Trophoblast cell (in vitro differentiated cells and primary cell): Measurements from ENCODE around the gene POLR1A.

Source experiments
- DNase-seq, 2 donors: peaks; one replicate each; pipeline ENCODE4 v3.0.0-alpha.2; 2016
- H2AFZ ChIP-seq: 2 replicates; pipeline ENCODE4 v1.6.1; 2013; ENCODE audit warnings: low read length, moderate library complexity, mild to moderate bottlenecking; ENCODE audit not compliant: insufficient read depth, poor library complexity
- H2AK5ac ChIP-seq: 2 replicates; pipeline ENCODE4 v1.6.1; 2013; ENCODE audit warnings: mild to moderate bottlenecking, low read length
- H2BK120ac ChIP-seq: 2 replicates; pipeline ENCODE4 v1.6.1; 2013; ENCODE audit warnings: low read length, mild to moderate bottlenecking, moderate library complexity; ENCODE audit not compliant: insufficient read depth, poor library complexity
- H2BK12ac ChIP-seq: 2 replicates; pipeline ENCODE4 v1.6.1; 2013; ENCODE audit warnings: mild to moderate bottlenecking, low read length, moderate library complexity
- H2BK5ac ChIP-seq: 2 replicates; pipeline ENCODE4 v1.6.1; 2013; ENCODE audit warnings: low read length, low read depth, moderate library complexity, mild to moderate bottlenecking; ENCODE audit not compliant: poor library complexity
- H3K14ac ChIP-seq: 2 replicates; pipeline ENCODE4 v1.6.1; 2013; ENCODE audit warnings: mild to moderate bottlenecking, low read length
- H3K18ac ChIP-seq: 2 replicates; pipeline ENCODE4 v1.6.1; 2013; ENCODE audit warnings: mild to moderate bottlenecking, low read length
- H3K23ac ChIP-seq: 2 replicates; pipeline ENCODE4 v1.6.1; 2013; ENCODE audit warnings: low read length
- H3K27ac ChIP-seq: 2 replicates; pipeline ENCODE4 v1.5.1; 2013; ENCODE audit warnings: low read depth, mild to moderate bottlenecking, inconsistent platforms, low read length, moderate library complexity
- H3K27me3 ChIP-seq: 2 replicates; pipeline ENCODE4 v1.6.1; 2013; ENCODE audit warnings: inconsistent platforms, mild to moderate bottlenecking, low read length, moderate library complexity; ENCODE audit not compliant: insufficient read depth
- H3K36me3 ChIP-seq, 2 experiments: 1 replicate in 1 of 2; 2 replicates in 1 of 2; pipeline ENCODE4 v1.6.1; 2013; ENCODE audit warnings: low read length in 2 of 2, mild to moderate bottlenecking in 2 of 2, moderate library complexity in 1 of 2; ENCODE audit not compliant: insufficient read depth in 2 of 2, control insufficient read depth in 1 of 2
- H3K4ac ChIP-seq: 2 replicates; pipeline ENCODE4 v1.6.1; 2013; ENCODE audit warnings: low read depth, mild to moderate bottlenecking, low read length, moderate library complexity
- H3K4me1 ChIP-seq, 2 experiments: 1 replicate in 1 of 2; 2 replicates in 1 of 2; pipeline ENCODE4 v1.6.1; 2013; ENCODE audit warnings: low read length in 2 of 2, mild to moderate bottlenecking in 2 of 2, moderate library complexity in 1 of 2; ENCODE audit not compliant: insufficient read depth in 2 of 2, control insufficient read depth in 1 of 2
- H3K4me2 ChIP-seq: 2 replicates; pipeline ENCODE4 v1.6.1; 2013; ENCODE audit warnings: inconsistent platforms, mild to moderate bottlenecking, low read length, moderate library complexity
- H3K4me3 ChIP-seq: 2 replicates; pipeline ENCODE4 v1.5.1; 2013; ENCODE audit warnings: mild to moderate bottlenecking, low read depth, low read length, inconsistent platforms
- H3K79me1 ChIP-seq: one replicate; pipeline ENCODE4 v1.6.1; 2013; ENCODE audit warnings: low read length
- H3K79me2 ChIP-seq: 2 replicates; pipeline ENCODE4 v1.6.1; 2013; ENCODE audit warnings: low read length, mild to moderate bottlenecking; ENCODE audit not compliant: control insufficient read depth, insufficient read depth, poor library complexity
- H3K9ac ChIP-seq: 2 replicates; pipeline ENCODE4 v1.6.1; 2013; ENCODE audit warnings: mild to moderate bottlenecking, low read length
- H3K9me3 ChIP-seq: 2 replicates; pipeline ENCODE4 v1.6.1; 2013; ENCODE audit warnings: low read depth, mild to moderate bottlenecking, control low read depth, inconsistent platforms, low read length; ENCODE audit not compliant: insufficient read depth
- H4K12ac ChIP-seq: 2 replicates; pipeline ENCODE4 v1.6.1; 2013; ENCODE audit warnings: low read depth, mild to moderate bottlenecking, low read length, moderate library complexity
- H4K8ac ChIP-seq: 2 replicates; pipeline ENCODE4 v1.6.1; 2013; ENCODE audit warnings: low read depth, mild to moderate bottlenecking, low read length, moderate library complexity
- H4K91ac ChIP-seq: one replicate; pipeline ENCODE4 v1.6.1; 2013; ENCODE audit warnings: low read depth, mild to moderate bottlenecking, low read length, moderate library complexity
- WGBS: extraction: QIAGEN DNeasy Blood & Tissue Kit; methylation state at CpG from one replicate; pipeline ENCODE4 v1.1.7; 2013; ENCODE audit warnings: missing lambda C conversion rate; ENCODE audit not compliant: insufficient read length, insufficient coverage; ENCODE audit errors: extremely low coverage; 5-methylcytosine and 5-hydroxymethylcytosine counted together

POLR1A gene

DNA sequence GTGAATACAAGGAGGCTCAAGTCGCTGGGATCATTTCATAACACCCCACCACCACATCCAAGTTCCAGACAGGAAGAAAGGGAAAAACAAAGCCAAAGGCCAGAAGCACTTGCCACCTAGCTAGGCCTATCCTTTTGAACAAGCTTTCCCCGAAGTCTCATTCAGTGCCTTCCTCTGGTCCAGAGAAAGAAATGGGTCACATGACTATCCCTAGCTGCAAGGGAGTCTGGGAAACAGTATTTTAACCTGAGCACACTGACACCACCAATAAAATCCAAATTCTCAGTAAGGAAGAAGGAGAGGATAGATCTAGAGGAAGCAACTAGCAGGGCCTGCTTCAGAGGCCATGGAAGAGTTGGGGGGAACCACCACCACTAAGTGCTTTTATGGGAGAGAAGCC, 91.2 kb downstream of the POLR1A start:
- no peak overlapping the region for H3K18ac ChIP-seq
- H4K91ac ChIP-seq: no peak overlapping the region
- DNase-seq: no peak
- H3K4me2 ChIP-seq: no peak overlapping the region
- no peak overlapping the region for H3K27ac ChIP-seq
- H3K4me1 ChIP-seq: peaks cover 10% of the 10 kb centered on the region in 2 experiments
- no peak overlapping the region for H3K23ac ChIP-seq
- no peaks in the 10 kb centered on the region for H3K27me3 ChIP-seq
- no peak overlapping the region for H4K12ac ChIP-seq
- no peak overlapping the region for H2BK120ac ChIP-seq
- no peak overlapping the region for H3K9ac ChIP-seq
- H4K8ac ChIP-seq: no peak overlapping the region
- no peak overlapping the region for H3K14ac ChIP-seq
- no peaks in the 10 kb centered on the region for H3K79me1 ChIP-seq
- WGBS: no CpG with 5 or more reads among the region's 2 CpGs
- no peak overlapping the region for H3K4me3 ChIP-seq
- no peaks in the 10 kb centered on the region for H3K79me2 ChIP-seq
- H3K9me3 ChIP-seq: peaks cover 11% of the 10 kb centered on the region
- H2AFZ ChIP-seq: no peak overlapping the region
- H2AK5ac ChIP-seq: no peak overlapping the region
- H2BK12ac ChIP-seq: no peak overlapping the region
- no peak overlapping the region for H2BK5ac ChIP-seq
- H3K4ac ChIP-seq: no peak overlapping the region
- H3K36me3 ChIP-seq: no peaks in the 10 kb centered on the region

DNA sequence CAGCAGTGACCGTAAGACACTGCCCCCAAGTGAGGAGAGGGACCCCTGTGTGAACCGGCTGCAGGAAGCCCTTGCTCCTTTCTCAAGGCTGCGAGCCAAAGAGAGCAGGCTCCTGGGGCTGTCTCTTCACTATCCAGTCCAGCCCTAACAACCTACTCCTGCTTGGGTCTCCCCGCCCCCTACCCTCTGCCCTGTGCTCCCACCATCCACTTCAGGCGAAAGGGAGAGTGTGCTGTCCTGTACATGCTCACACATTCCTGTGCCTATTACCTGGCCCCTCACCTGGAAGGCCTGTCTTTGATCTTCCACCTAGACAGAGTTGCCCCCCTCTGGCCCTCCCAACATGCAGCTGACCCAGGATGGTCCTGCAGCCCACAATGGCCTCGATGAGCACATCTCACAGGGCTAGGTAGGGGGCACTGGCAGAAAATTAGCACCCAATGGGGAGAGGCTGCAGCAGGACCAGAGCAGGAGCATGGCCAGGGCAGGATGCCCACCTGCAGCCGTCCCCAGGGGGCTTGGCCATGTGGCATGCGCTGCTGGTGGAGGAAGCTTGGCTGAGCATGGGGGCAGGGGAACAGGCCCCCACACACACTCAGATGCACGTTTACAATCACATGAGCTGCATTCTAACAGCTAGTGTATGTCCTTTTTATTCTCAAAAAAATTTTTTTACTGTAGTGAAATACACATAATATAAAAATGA, 93.5 kb downstream of the POLR1A start:
- Histone ChIP-seq H3K27ac (no peak overlapping the region), H3K4me2 (no peak overlapping the region), H3K9me3 (peaks cover 11% of the 10 kb centered on the region), H2AK5ac (no peak overlapping the region), H3K4me3 (no peak overlapping the region), H3K79me2 (no peaks in the 10 kb centered on the region), H2BK120ac (peak overlapping the region; percentile 38), H3K23ac (no peak overlapping the region), H2BK5ac (no peak overlapping the region), H4K91ac (peak overlapping the region; percentile 15), H3K27me3 (no peaks in the 10 kb centered on the region), H3K36me3 (no peaks in the 10 kb centered on the region), H2AFZ (no peak overlapping the region), H3K79me1 (no peaks in the 10 kb centered on the region), H4K12ac (no peak overlapping the region), H3K4ac (no peak overlapping the region), H3K4me1 (peaks cover 10% of the 10 kb centered on the region in 2 experiments), H2BK12ac (no peak overlapping the region), H3K9ac (no peak overlapping the region), H3K18ac (no peak overlapping the region), H4K8ac (no peak overlapping the region), H3K14ac (no peak overlapping the region)
- DNase-seq: no peak
- no CpG with 5 or more reads among the region's 9 CpGs for WGBS

GRCh38 chr2:86011449-86011941, 94.2 kb downstream of the POLR1A start:
- Histone ChIP-seq H3K14ac (peak overlapping the region; percentile 5), H3K27me3 (no peaks in the 10 kb centered on the region), H3K27ac (no peak overlapping the region), H3K18ac (no peak overlapping the region), H2BK5ac (no peak overlapping the region), H2BK120ac (peak overlapping the region; percentile 38), H2BK12ac (peak overlapping the region; percentile 0), H3K79me2 (no peaks in the 10 kb centered on the region), H3K9me3 (peaks cover 11% of the 10 kb centered on the region), H3K79me1 (no peaks in the 10 kb centered on the region), H3K36me3 (no peaks in the 10 kb centered on the region), H2AK5ac (no peak overlapping the region), H4K12ac (no peak overlapping the region), H4K91ac (peak overlapping the region; percentile 3), H3K4me1 (peaks cover 10% of the 10 kb centered on the region in 2 experiments), H3K4me3 (no peak overlapping the region), H2AFZ (no peak overlapping the region), H3K23ac (no peak overlapping the region), H4K8ac (no peak overlapping the region), H3K4ac (no peak overlapping the region), H3K4me2 (no peak overlapping the region), H3K9ac (no peak overlapping the region)
- no peak for DNase-seq
- no CpG with 5 or more reads among the region's 9 CpGs for WGBS

DNA sequence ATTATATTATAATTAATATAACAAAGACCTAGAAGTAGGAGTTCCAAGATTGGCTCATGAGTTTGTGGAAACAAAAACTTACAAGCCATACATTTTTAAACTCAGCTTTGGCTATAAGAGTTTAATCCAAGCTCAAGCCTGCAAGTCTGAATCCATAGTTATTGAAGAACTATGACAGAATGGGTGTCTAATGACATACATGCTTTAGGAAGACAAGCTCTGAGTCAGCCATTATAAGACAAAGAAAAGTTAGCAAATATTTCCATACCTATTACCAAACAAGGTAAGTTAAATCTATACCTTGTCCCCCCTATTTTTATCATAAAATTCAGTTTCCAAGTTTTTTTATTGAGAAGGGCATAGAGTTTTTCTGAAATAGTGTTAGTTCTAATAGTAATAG, 95.6 kb downstream of the POLR1A start:
- H4K91ac ChIP-seq: no peak overlapping the region
- no peak overlapping the region for H2AFZ ChIP-seq
- no peak overlapping the region for H3K4me3 ChIP-seq
- no peak overlapping the region for H3K4ac ChIP-seq
- no peak overlapping the region for H3K14ac ChIP-seq
- no peak overlapping the region for H4K8ac ChIP-seq
- H3K9ac ChIP-seq: no peak overlapping the region
- H3K23ac ChIP-seq: no peak overlapping the region
- peaks cover 10% of the 10 kb centered on the region in 2 experiments for H3K4me1 ChIP-seq
- H2AK5ac ChIP-seq: no peak overlapping the region
- H3K9me3 ChIP-seq: peaks cover 13% of the 10 kb centered on the region
- no peak overlapping the region for H3K4me2 ChIP-seq
- no peaks in the 10 kb centered on the region for H3K79me1 ChIP-seq
- no peak overlapping the region for H3K27ac ChIP-seq
- H4K12ac ChIP-seq: no peak overlapping the region
- H3K18ac ChIP-seq: no peak overlapping the region
- no peak for DNase-seq
- no peaks in the 10 kb centered on the region for H3K36me3 ChIP-seq
- H2BK12ac ChIP-seq: no peak overlapping the region
- H2BK120ac ChIP-seq: no peak overlapping the region
- no peak overlapping the region for H2BK5ac ChIP-seq
- H3K27me3 ChIP-seq: no peaks in the 10 kb centered on the region
- no peaks in the 10 kb centered on the region for H3K79me2 ChIP-seq
